Vagina (tissue), 2 donors: ENCODE measurements around the gene SSR4. TPM values are rescaled to one million over a fixed set of nuclear protein-coding genes. Genes with fewer than 3 reads are reported as not detected.
"Not testable (repeated sequence)": the region's sequence is repeated elsewhere in the genome, so short reads cannot be mapped to it uniquely, and the experiment has no call there.

Experiments
- DNase-seq, 2 donors: peaks; one replicate each; pipeline ENCODE4 v3.0.0-alpha.2; 2017; ENCODE audit errors: extremely low spot score in 2 of 2
- H3K27ac ChIP-seq: fragments of 200-600 bp; sonication (generic); one replicate; pipeline ENCODE4 v1.5.1; 2019
- H3K27me3 ChIP-seq: fragments of 200-600 bp; sonication (generic); one replicate; pipeline ENCODE4 v1.5.1; 2019
- H3K36me3 ChIP-seq, 2 donors: fragments of 200-600 bp; sonication (generic); one replicate each; pipeline ENCODE4 v1.5.1; 2017 to 2019
- H3K4me1 ChIP-seq: fragments of 200-600 bp; sonication (generic); one replicate; pipeline ENCODE4 v1.5.1; 2019
- H3K4me3 ChIP-seq, 2 donors: fragments of 200-600 bp; sonication (generic); 1 replicate in 1 of 2; 2 replicates in 1 of 2; pipeline ENCODE4 v1.5.1; 2016 to 2019
- H3K9me3 ChIP-seq: fragments of 200-600 bp; sonication (generic); one replicate; pipeline ENCODE4 v1.5.1; 2019
- CTCF ChIP-seq, 3 experiments: fragments of 450-650 bp in 2 of 3; fragments of 200-600 bp in 1 of 3; sonication (generic) in 1 of 3; IDR thresholded peaks; one replicate each; pipeline ENCODE4 v1.5.1; 2017 to 2019; ENCODE audit warnings: antibody characterized with exemption in 3 of 3, mild to moderate bottlenecking in 2 of 3, moderate library complexity in 2 of 3
- POLR2A ChIP-seq, 2 donors: fragments of 450-650 bp; IDR thresholded peaks; one replicate each; pipeline ENCODE4 v1.6.1; 2017; ENCODE audit warnings: antibody characterized with exemption in 2 of 2, mild to moderate bottlenecking in 2 of 2, moderate library complexity in 2 of 2
- POLR2AphosphoS5 ChIP-seq, 2 donors: sonication (generic); formaldehyde crosslinking; IDR thresholded peaks; one replicate each; pipeline ENCODE4 v1.9.0; 2017; ENCODE audit warnings: antibody characterized with exemption in 2 of 2, mild to moderate bottlenecking in 2 of 2, low read depth in 1 of 2; ENCODE audit not compliant: insufficient read depth in 1 of 2
- intact Hi-C: fragments of 100-400 bp; cut with DNase I; formaldehyde crosslinking; loops from one replicate; pipeline ENCODE4 v1.15.1; 2023
- total RNA-seq: library from RNA; depleted of rRNA; stranded (reverse); fragments of >200 nt; gene quantifications from one replicate; pipeline ENCODE4 v1.2.3, GENCODE V29; 2016

SSR4 gene
- total RNA-seq, 1 donor from 2014 or later, result 250 TPM

- no peak for DNase-seq
- TF ChIP-seq CTCF (IDR thresholded peaks at IDR 0.05), result no peak
- Histone ChIP-seq H3K27ac (no peak overlapping the region), H3K9me3 (no peaks in the 10 kb centered on the region), H3K4me3 (no peak overlapping the region), H3K27me3 (no peaks in the 10 kb centered on the region), H3K4me1 (no peaks in the 10 kb centered on the region), H3K36me3 (no peaks in the 10 kb centered on the region)
- intact Hi-C loops, result no loop called here
These were observed 18.7 kb downstream of the SSR4 start for GRCh38 chrX:153813161-153813560.

- Histone ChIP-seq H3K4me3 (no peak overlapping the region), H3K4me1 (no peaks in the 10 kb centered on the region), H3K9me3 (no peaks in the 10 kb centered on the region), H3K27me3 (no peaks in the 10 kb centered on the region), H3K27ac (no peak overlapping the region), H3K36me3 (no peaks in the 10 kb centered on the region)
- intact Hi-C loops, result no loop called here
- DNase-seq, result no peak
- TF ChIP-seq POLR2A (IDR thresholded peaks at IDR 0.05) (no peak), POLR2AphosphoS5 (IDR thresholded peaks at IDR 0.05; ENCODE audit: insufficient read depth in 1 of 2, low read depth in 1 of 2) (no peak), CTCF (IDR thresholded peaks at IDR 0.05) (no peak)
These were observed 20.3 kb downstream of the SSR4 start for GRCh38 chrX:153814591-153815315.

DNA sequence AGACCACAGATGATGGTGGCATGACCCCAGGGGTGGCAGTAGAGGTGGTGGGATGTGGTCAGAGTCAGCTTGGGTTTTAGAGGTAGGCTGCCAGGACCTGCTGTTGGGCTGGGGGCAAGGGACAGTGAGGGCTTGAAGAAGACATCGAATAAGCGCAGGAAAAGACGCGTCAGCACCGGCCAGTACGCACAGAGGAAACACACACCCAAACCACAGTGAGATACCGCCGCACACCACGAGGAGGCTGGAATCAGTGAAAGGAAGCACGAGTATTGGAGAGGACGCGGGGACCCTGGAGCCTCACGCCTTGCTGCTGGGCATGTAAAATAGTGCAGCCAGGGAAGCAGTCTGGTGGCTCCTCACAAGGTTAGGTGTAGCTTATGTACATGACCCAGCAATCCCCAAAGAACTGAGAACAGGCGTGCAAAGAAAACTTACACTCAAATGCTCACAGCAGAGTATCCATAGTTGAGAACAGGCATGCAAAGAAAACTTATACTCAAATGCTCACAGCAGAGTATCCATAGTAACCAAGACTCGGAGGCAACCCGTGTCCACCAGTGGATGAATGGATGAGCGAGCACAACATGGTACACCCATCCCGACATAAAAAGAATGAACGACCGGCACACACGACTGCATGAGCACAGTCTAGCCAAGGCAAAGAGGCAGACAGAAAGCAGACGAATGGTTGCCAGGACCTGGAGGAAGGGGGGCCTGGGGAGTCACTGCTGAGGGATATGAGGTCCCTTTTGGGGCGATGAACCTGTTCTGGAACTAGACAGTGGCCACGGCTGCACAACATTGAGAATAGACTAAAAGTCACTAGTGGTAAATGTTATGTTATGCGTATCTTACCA, 22.6 kb downstream of the SSR4 start:
- H3K9me3 ChIP-seq, result no peaks in the 10 kb centered on the region
- no peaks in the 10 kb centered on the region for H3K4me1 ChIP-seq
- no peak for DNase-seq
- H3K4me3 ChIP-seq, result no peak overlapping the region
- H3K27me3 ChIP-seq, result no peaks in the 10 kb centered on the region
- H3K27ac ChIP-seq, result no peak overlapping the region
- no peaks in the 10 kb centered on the region for H3K36me3 ChIP-seq
- no peak for TF ChIP-seq POLR2AphosphoS5 (IDR thresholded peaks at IDR 0.05; ENCODE audit: insufficient read depth in 1 of 2, low read depth in 1 of 2)
- TF ChIP-seq POLR2A (IDR thresholded peaks at IDR 0.05), result no peak
- TF ChIP-seq CTCF (IDR thresholded peaks at IDR 0.05), result no peak
- intact Hi-C loops, result no loop called here

GRCh38 chrX:153818064-153818463, 23.6 kb downstream of the SSR4 start:
- H3K27ac ChIP-seq, H3K9me3 ChIP-seq, H3K4me1 ChIP-seq, DNase-seq, H3K27me3 ChIP-seq, intact Hi-C loops, H3K36me3 ChIP-seq, H3K4me3 ChIP-seq: not testable (repeated sequence)

DNA sequence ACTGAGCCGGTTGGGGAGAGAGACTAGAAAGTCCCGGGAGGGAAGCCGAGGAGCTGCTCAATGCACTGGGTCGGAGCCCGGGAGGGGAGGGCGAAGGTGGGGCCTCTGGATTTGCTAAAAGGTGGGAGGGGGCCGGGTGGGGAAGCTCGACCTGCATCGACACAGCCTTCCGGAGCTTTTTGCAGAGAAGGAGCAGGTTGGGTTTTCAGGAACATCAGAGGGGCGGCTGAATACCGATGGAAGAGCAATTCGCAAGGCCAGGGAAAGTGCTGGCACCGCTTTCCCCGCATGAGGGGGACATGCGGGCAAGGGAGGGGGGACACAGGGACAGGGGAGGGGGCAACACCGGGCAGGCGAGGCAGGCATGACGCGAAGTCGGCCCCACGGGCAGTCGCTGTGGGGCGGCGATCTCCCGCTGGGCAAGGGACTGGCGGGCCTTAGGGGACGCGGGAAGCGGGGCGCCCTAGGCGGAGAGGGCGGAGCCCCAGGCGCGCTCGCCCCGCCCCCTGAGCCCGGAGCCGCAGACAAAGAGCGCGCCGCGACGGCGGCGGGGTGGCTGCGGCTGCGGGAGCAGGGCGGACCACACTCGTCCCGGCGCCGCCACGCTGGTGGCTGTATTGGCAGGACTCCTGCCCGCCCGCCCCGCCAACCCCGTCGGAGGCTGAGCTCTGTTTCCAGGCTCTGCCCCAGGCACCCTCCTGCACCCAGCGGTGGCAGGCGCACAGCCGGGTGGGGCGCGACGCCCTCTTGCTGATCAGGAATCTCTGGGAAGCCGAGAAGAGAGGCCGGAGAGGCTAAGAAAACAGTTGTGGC, 24.3 kb downstream of the SSR4 start:
- TF ChIP-seq POLR2A (IDR thresholded peaks at IDR 0.05), result no peak
- no peak for TF ChIP-seq CTCF (IDR thresholded peaks at IDR 0.05)
- no peak for TF ChIP-seq POLR2AphosphoS5 (IDR thresholded peaks at IDR 0.05; ENCODE audit: insufficient read depth in 1 of 2, low read depth in 1 of 2)
- no peaks in the 10 kb centered on the region for H3K36me3 ChIP-seq
- H3K4me3 ChIP-seq, result peak overlapping the region; percentile 36 to 54
- no peaks in the 10 kb centered on the region for H3K9me3 ChIP-seq
- intact Hi-C loops, result no loop called here
- peak overlapping the region; percentile 28 for H3K27ac ChIP-seq
- no peaks in the 10 kb centered on the region for H3K27me3 ChIP-seq
- no peak for DNase-seq
- H3K4me1 ChIP-seq, result no peaks in the 10 kb centered on the region
